Measurements from ENCODE around the gene DTX1. TPM values are rescaled to one million over a fixed set of nuclear protein-coding genes. Genes with fewer than 3 reads are reported as not detected.

The DTX1 gene
- polyA plus RNA-seq, 1 donor (not counting 4 experiments of a cell fraction or from before 2014, with no cell fraction given) = not detected

GRCh38 chr12:113069149-113069548, 12.6 kb downstream of the DTX1 start:
- dilution Hi-C loops (cut with MboI; ENCODE audit: extremely low pct_ligation_motif_present, low sequenced_read_pairs) = loop anchor here (25.0 kb wide), 1 partner anchor 93 kb away; no protein-coding TSS in a partner anchor
- Histone ChIP-seq H3K9ac (ENCODE audit: control insufficient read depth, extremely low read depth, insufficient read depth, low read length) (no peak overlapping the region), H3K27ac (ENCODE audit: control insufficient read depth, insufficient read depth, low read length) (no peak overlapping the region)

GRCh38 chr12:113069751-113070116, 13.2 kb downstream of the DTX1 start:
- Histone ChIP-seq H3K27ac (ENCODE audit: control insufficient read depth, insufficient read depth, low read length) (no peak overlapping the region), H3K4me2 (ENCODE audit: control insufficient read depth, extremely low read depth, insufficient read depth, low read depth, low read length) (no peak overlapping the region), H3K27me3 (ENCODE audit: control insufficient read depth, extremely low read depth, insufficient read depth, low read length) (peaks cover 18% of the 10 kb centered on the region), H3K9me3 (ENCODE audit: control insufficient read depth, low read depth, low read length) (no peaks in the 10 kb centered on the region), H3K9me1 (ENCODE audit: control insufficient read depth, extremely low read depth, insufficient read depth, low read length) (no peaks in the 10 kb centered on the region), H3K9ac (ENCODE audit: control insufficient read depth, extremely low read depth, insufficient read depth, low read length) (no peak overlapping the region), H3K4me3 (ENCODE audit: control insufficient read depth in 2 of 3, extremely low read depth in 1 of 3, insufficient read depth in 2 of 3, low read depth in 1 of 3, low read length in 3 of 3) (no peak overlapping the region), H4K20me1 (ENCODE audit: control insufficient read depth, extremely low read depth, insufficient read depth, low read length) (no peaks in the 10 kb centered on the region), H3K79me2 (ENCODE audit: control insufficient read depth, insufficient read depth, low read length) (no peaks in the 10 kb centered on the region), H3K36me3 (ENCODE audit: control insufficient read depth in 2 of 2, extremely low read depth in 1 of 2, insufficient read depth in 2 of 2, low read length in 2 of 2) (no peaks in the 10 kb centered on the region), H3K4me1 (ENCODE audit: control insufficient read depth, extremely low read depth, insufficient read depth, low read length) (no peaks in the 10 kb centered on the region), H2AFZ (ENCODE audit: control insufficient read depth, low read length) (no peak overlapping the region)
- dilution Hi-C loops (cut with MboI; ENCODE audit: extremely low pct_ligation_motif_present, low sequenced_read_pairs) = loop anchor here (25.0 kb wide), 1 partner anchor 93 kb away; no protein-coding TSS in a partner anchor
- TF ChIP-seq CTCF (optimal IDR thresholded peaks at IDR 0.05 in 1 of 3, IDR thresholded peaks at IDR 0.05 in 1 of 3, conservative IDR thresholded peaks at IDR 0.05 in 1 of 3; ENCODE audit: extremely low read depth in 1 of 3, insufficient read depth in 2 of 3, low read length in 3 of 3) (no peak), EZH2 (IDR thresholded peaks at IDR 0.05; ENCODE audit: low read length) (no peak)
- FAIRE-seq (no peak), DNase-seq (ENCODE audit: low read depth, low spot score) (no peak)

More at GRCh38 chr12:113069149-113069548, 12.6 kb downstream of the DTX1 start:
- TF ChIP-seq CTCF (optimal IDR thresholded peaks at IDR 0.05 in 1 of 3, IDR thresholded peaks at IDR 0.05 in 1 of 3, conservative IDR thresholded peaks at IDR 0.05 in 1 of 3; ENCODE audit: extremely low read depth in 1 of 3, insufficient read depth in 2 of 3, low read length in 3 of 3) (no peak), EZH2 (IDR thresholded peaks at IDR 0.05; ENCODE audit: low read length) (no peak)
- Histone ChIP-seq H3K4me2 (ENCODE audit: control insufficient read depth, extremely low read depth, insufficient read depth, low read depth, low read length) (no peak overlapping the region), H3K4me3 (ENCODE audit: control insufficient read depth in 2 of 3, extremely low read depth in 1 of 3, insufficient read depth in 2 of 3, low read depth in 1 of 3, low read length in 3 of 3) (no peak overlapping the region), H3K36me3 (ENCODE audit: control insufficient read depth in 2 of 2, extremely low read depth in 1 of 2, insufficient read depth in 2 of 2, low read length in 2 of 2) (no peaks in the 10 kb centered on the region), H4K20me1 (ENCODE audit: control insufficient read depth, extremely low read depth, insufficient read depth, low read length) (no peaks in the 10 kb centered on the region), H3K9me3 (ENCODE audit: control insufficient read depth, low read depth, low read length) (no peaks in the 10 kb centered on the region), H3K79me2 (ENCODE audit: control insufficient read depth, insufficient read depth, low read length) (no peaks in the 10 kb centered on the region), H2AFZ (ENCODE audit: control insufficient read depth, low read length) (no peak overlapping the region), H3K27me3 (ENCODE audit: control insufficient read depth, extremely low read depth, insufficient read depth, low read length) (peaks cover 19% of the 10 kb centered on the region), H3K4me1 (ENCODE audit: control insufficient read depth, extremely low read depth, insufficient read depth, low read length) (no peaks in the 10 kb centered on the region), H3K9me1 (ENCODE audit: control insufficient read depth, extremely low read depth, insufficient read depth, low read length) (no peaks in the 10 kb centered on the region)
- no peak for DNase-seq (ENCODE audit: low read depth, low spot score)
- FAIRE-seq = no peak

Data from keratinocyte (primary cell).